ENCODE measurements around the gene HRNR.
A peak's percentile ranks its signal among the peaks of the same experiment; 100 is the strongest.
"Not testable (repeated sequence)": the region's sequence is repeated elsewhere in the genome, so short reads cannot be mapped to it uniquely, and the experiment has no call there.

HRNR gene

GRCh38 chr1:152224093-152224492, at the start of gene HRNR:
HRNR (minus strand) TSS chr1:152224193; CDS start chr1:152223253, 940 bp downstream.
- no peak for DNase-seq (ENCODE audit: low read depth, low spot score)
- TF ChIP-seq, protein P1, sequence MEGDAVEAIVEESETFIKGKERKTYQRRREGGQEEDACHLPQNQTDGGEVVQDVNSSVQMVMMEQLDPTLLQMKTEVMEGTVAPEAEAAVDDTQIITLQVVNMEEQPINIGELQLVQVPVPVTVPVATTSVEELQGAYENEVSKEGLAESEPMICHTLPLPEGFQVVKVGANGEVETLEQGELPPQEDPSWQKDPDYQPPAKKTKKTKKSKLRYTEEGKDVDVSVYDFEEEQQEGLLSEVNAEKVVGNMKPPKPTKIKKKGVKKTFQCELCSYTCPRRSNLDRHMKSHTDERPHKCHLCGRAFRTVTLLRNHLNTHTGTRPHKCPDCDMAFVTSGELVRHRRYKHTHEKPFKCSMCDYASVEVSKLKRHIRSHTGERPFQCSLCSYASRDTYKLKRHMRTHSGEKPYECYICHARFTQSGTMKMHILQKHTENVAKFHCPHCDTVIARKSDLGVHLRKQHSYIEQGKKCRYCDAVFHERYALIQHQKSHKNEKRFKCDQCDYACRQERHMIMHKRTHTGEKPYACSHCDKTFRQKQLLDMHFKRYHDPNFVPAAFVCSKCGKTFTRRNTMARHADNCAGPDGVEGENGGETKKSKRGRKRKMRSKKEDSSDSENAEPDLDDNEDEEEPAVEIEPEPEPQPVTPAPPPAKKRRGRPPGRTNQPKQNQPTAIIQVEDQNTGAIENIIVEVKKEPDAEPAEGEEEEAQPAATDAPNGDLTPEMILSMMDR (IDR thresholded peaks at IDR 0.05; ENCODE audit: low read depth, low read length), result no peak
- in situ Hi-C loops (cut with HindIII; ENCODE audit: low sequenced_read_pairs), result no loop called here
- H3K4me3 ChIP-seq (ENCODE audit: low read depth, low read length), result no peak within 1 kb of the TSS

DNA sequence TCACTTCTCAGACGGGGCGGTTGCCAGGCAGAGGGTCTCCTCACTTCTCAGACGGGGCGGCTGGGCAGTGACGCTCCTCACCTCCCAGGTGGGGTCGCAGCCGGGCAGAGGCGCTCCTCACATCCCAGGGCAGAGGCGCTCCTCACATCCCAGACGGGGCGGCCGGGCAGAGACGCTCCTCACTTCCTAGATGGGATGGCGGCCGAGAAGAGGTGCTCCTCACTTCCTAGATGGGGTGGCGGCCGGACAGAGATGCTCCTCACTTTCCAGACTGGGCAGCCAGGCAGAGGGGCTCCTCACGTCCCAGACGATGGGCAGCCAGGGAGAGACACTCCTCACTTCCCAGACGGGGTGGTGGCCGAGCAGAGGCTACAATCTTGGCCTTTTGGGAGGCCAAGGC, 32.4 kb upstream of the HRNR start:
- DNase-seq (ENCODE audit: low read depth, low spot score); in situ Hi-C loops (cut with HindIII; ENCODE audit: low sequenced_read_pairs); H3K4me3 ChIP-seq (ENCODE audit: low read depth, low read length): not testable (repeated sequence)

- TF ChIP-seq, protein P1 (IDR thresholded peaks at IDR 0.05; ENCODE audit: low read depth, low read length), result no peak
- DNase-seq (ENCODE audit: low read depth, low spot score), result no peak
- in situ Hi-C loops (cut with HindIII; ENCODE audit: low sequenced_read_pairs), result no loop called here
- no peak overlapping the region for H3K4me3 ChIP-seq (ENCODE audit: low read depth, low read length)
These were observed 28.2 kb upstream of the HRNR start for GRCh38 chr1:152252157-152252556.

GRCh38 chr1:152251391-152251790, 27.4 kb upstream of the HRNR start:
- TF ChIP-seq, protein P1 (IDR thresholded peaks at IDR 0.05; ENCODE audit: low read depth, low read length), result no peak
- no peak overlapping the region for H3K4me3 ChIP-seq (ENCODE audit: low read depth, low read length)
- in situ Hi-C loops (cut with HindIII; ENCODE audit: low sequenced_read_pairs), result no loop called here
- peak; percentile 13 for DNase-seq (ENCODE audit: low read depth, low spot score)

DNA sequence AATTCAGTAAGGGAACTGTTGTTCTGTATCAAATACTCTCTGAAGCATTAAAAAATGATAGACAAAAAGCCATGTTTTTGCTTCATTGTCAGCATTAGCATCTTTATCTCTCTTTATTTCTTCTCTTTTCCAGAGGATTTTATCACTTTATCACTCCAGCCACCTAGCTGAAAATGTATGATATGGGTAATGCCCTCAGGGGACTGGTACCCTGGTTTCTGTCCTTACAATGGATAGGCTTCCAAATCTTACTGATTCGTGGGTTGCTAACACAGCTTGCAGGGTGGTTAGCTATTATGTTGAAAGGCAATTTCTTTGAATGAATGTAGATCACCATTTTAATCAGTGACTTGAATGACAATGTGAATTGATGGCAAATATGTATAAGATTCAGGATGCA, 23.3 kb upstream of the HRNR start:
- H3K4me3 ChIP-seq (ENCODE audit: low read depth, low read length), result no peak overlapping the region
- in situ Hi-C loops (cut with HindIII; ENCODE audit: low sequenced_read_pairs), result no loop called here
- TF ChIP-seq, protein P1 (IDR thresholded peaks at IDR 0.05; ENCODE audit: low read depth, low read length), result no peak
- DNase-seq (ENCODE audit: low read depth, low spot score), result no peak

DNA sequence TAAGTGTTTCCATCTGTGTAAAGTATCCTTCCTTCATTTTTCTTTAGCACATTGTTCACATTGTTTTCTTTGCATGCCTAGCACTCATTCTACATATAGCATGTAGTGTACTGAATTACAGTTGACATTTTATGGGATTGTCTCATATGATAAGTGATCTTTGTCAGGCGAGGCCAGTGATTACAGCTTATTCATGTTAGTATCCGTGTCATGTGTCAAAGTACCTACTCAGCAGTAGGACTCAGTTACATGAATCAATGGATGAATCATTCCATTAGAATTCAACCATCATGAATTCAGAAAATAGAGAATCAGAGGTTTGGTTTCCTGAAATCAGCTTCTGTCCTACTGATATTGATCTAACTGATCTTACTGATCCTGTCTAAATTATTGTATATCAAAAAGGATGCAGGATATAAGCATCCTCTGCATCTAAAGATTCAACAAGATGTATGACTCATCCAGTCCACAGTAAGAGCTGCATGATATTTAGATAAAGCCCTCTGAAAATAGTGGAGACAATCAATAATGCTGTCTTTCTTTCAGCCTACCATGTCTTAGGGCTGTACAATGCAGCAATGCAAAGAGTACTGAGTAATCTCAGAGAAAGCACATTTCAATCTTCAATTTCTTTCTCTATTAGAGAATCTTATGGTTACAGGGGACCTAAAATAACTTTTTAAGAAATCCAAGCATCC, 20.7 kb upstream of the HRNR start:
- in situ Hi-C loops (cut with HindIII; ENCODE audit: low sequenced_read_pairs), result no loop called here
- H3K4me3 ChIP-seq (ENCODE audit: low read depth, low read length), result no peak overlapping the region
- TF ChIP-seq, protein P1 (IDR thresholded peaks at IDR 0.05; ENCODE audit: low read depth, low read length), result no peak
- DNase-seq (ENCODE audit: low read depth, low spot score), result no peak

- DNase-seq (ENCODE audit: low read depth, low spot score), result no peak
- in situ Hi-C loops (cut with HindIII; ENCODE audit: low sequenced_read_pairs), result no loop called here
- no peak overlapping the region for H3K4me3 ChIP-seq (ENCODE audit: low read depth, low read length)
- TF ChIP-seq, protein P1 (IDR thresholded peaks at IDR 0.05; ENCODE audit: low read depth, low read length), result no peak
These were observed 13.1 kb upstream of the HRNR start for GRCh38 chr1:152237093-152237492.

Data from astrocyte of the spinal cord (primary cell).